Measurements from ENCODE around the gene DZIP3.
"Not testable (repeated sequence)": the region's sequence is repeated elsewhere in the genome, so short reads cannot be mapped to it uniquely, and the experiment has no call there.

DZIP3 gene

GRCh38 chr3:108599677-108600409 lies 10.3 kb downstream of the DZIP3 start:
- no peak for DNase-seq

- peak; percentile 16 to 22 for DNase-seq
Measured at GRCh38 chr3:108602249-108602934, 12.9 kb downstream of the DZIP3 start.

- DNase-seq: no peak
Measured at GRCh38 chr3:108602935-108603294, 13.4 kb downstream of the DZIP3 start.

- peak in 1 of 2 donors; percentile 9 for DNase-seq
Measured at GRCh38 chr3:108603691-108604090, 14.2 kb downstream of the DZIP3 start.

- DNase-seq: no peak
Measured at GRCh38 chr3:108605028-108605427, 15.5 kb downstream of the DZIP3 start.

GRCh38 chr3:108605491-108605890 lies 16.0 kb downstream of the DZIP3 start:
- no peak for DNase-seq

GRCh38 chr3:108608750-108609149 lies 19.2 kb downstream of the DZIP3 start:
- no peak for DNase-seq

GRCh38 chr3:108610651-108611050 lies 21.1 kb downstream of the DZIP3 start:
- DNase-seq: no peak

GRCh38 chr3:108616090-108616489 lies 26.6 kb downstream of the DZIP3 start:
- DNase-seq: not testable (repeated sequence)

GRCh38 chr3:108620250-108620649 lies 30.7 kb downstream of the DZIP3 start:
- no peak for DNase-seq

GRCh38 chr3:108623504-108623903 lies 34.0 kb downstream of the DZIP3 start:
- no peak for DNase-seq

GRCh38 chr3:108629974-108630373 lies 40.5 kb downstream of the DZIP3 start:
- no peak for DNase-seq

GRCh38 chr3:108642526-108642925 lies 53.0 kb downstream of the DZIP3 start:
- DNase-seq: no peak

GRCh38 chr3:108645364-108645763 lies 55.8 kb downstream of the DZIP3 start:
- DNase-seq: no peak

GRCh38 chr3:108655664-108656063 lies 66.1 kb downstream of the DZIP3 start:
- not testable (repeated sequence) for DNase-seq

- no peak for DNase-seq
Measured at GRCh38 chr3:108661699-108662098, 72.2 kb downstream of the DZIP3 start.

GRCh38 chr3:108662142-108662738 lies 72.7 kb downstream of the DZIP3 start:
- DNase-seq: peak; percentile 35 to 62

GRCh38 chr3:108664266-108664665 lies 74.7 kb downstream of the DZIP3 start:
- no peak for DNase-seq

GRCh38 chr3:108667312-108667711 lies 77.8 kb downstream of the DZIP3 start:
- DNase-seq: no peak

- no peak for DNase-seq
Measured at GRCh38 chr3:108669208-108669607, 79.7 kb downstream of the DZIP3 start.

GRCh38 chr3:108672701-108673100 lies 83.2 kb downstream of the DZIP3 start:
- DNase-seq: no peak

GRCh38 chr3:108673988-108674661 lies 84.6 kb downstream of the DZIP3 start:
- no peak for DNase-seq

- DNase-seq: no peak
Measured at GRCh38 chr3:108677811-108678210, 88.3 kb downstream of the DZIP3 start.

- not testable (repeated sequence) for DNase-seq
Measured at GRCh38 chr3:108692286-108692685, 102.8 kb downstream of the DZIP3 start.
